Calu3 (cell line): Measurements from ENCODE around the gene ITIH4. TPM values are rescaled to one million over a fixed set of nuclear protein-coding genes. Genes with fewer than 3 reads are reported as not detected.

Experiments
- BruUV-seq: library from RNA; stranded (reverse); fragments of 400-500 nt; replicated peaks from 2 replicates; lab custom pipeline; 2021; lab: Mats Ljungman, UMichigan
- CTCF ChIA-PET: fragments of 300-600 bp; sonication (Branson Sonifier 250); formaldehyde crosslinking; loops from one replicate; lab custom pipeline; 2022; ENCODE audit warnings: antibody characterized with exemption; lab: Charles Lee
- DNase-seq: peaks from one replicate; pipeline ENCODE4 v3.0.0; 2022
- H3K27ac Mint-ChIP-seq: one replicate; pipeline ENCODE4 v1.8.0; 2022; ENCODE audit warnings: mixed read lengths; ENCODE audit not compliant: unreplicated experiment
- H3K27me3 Mint-ChIP-seq: one replicate; pipeline ENCODE4 v1.8.0; 2022; ENCODE audit warnings: mixed read lengths; ENCODE audit not compliant: unreplicated experiment
- H3K36me3 Mint-ChIP-seq: one replicate; pipeline ENCODE4 v1.8.0; 2022; ENCODE audit warnings: mild to moderate bottlenecking, moderate library complexity, mixed read lengths; ENCODE audit not compliant: insufficient read depth, unreplicated experiment
- H3K4me1 Mint-ChIP-seq: one replicate; pipeline ENCODE4 v1.8.0; 2022; ENCODE audit warnings: mild to moderate bottlenecking, low read depth, mixed read lengths; ENCODE audit not compliant: unreplicated experiment
- H3K4me3 Mint-ChIP-seq: one replicate; pipeline ENCODE4 v1.8.0; 2022; ENCODE audit warnings: mild to moderate bottlenecking, low read depth, moderate library complexity, mixed read lengths; ENCODE audit not compliant: unreplicated experiment
- H3K9me3 Mint-ChIP-seq: one replicate; pipeline ENCODE4 v1.8.0; 2022; ENCODE audit warnings: low read depth, mixed read lengths; ENCODE audit not compliant: unreplicated experiment
- CTCF ChIP-seq: fragments of 200-600 bp; IDR thresholded peaks from one replicate; pipeline ENCODE4 v1.8.0; 2022; ENCODE audit warnings: antibody characterized with exemption; ENCODE audit not compliant: unreplicated experiment
- intact Hi-C: fragments of 100-400 bp; cut with micrococcal nuclease; formaldehyde crosslinking; loops from one replicate; pipeline ENCODE4 v1.10.0; 2022; ENCODE audit not compliant: unreplicated experiment
- total RNA-seq: library from RNA; stranded (reverse); gene quantifications from 2 replicates; pipeline ENCODE4 v1.2.3, GENCODE V29; 2022

Gene ITIH4
- total RNA-seq, 1 experiment from 2014 or later = 3.0 TPM

- Mint-ChIP-seq H3K4me1 (no peaks in the 10 kb centered on the region), H3K9me3 (no peaks in the 10 kb centered on the region), H3K4me3 (no peak overlapping the region), H3K27me3 (no peaks in the 10 kb centered on the region), H3K27ac (no peak overlapping the region), H3K36me3 (peaks cover 6% of the 10 kb centered on the region)
- no TSS peak for BruUV-seq
- intact Hi-C loops = no loop called here
- TF ChIP-seq CTCF = no peak
- CTCF ChIA-PET = interaction anchor here (0.6 kb wide), 1 partner anchor 408 kb away, joined by 5 read pairs; no protein-coding TSS in a partner anchor
- DNase-seq = no peak
Measured at GRCh38 chr3:52872245-52872644, 41.8 kb upstream of the ITIH4 start.

GRCh38 chr3:52871761-52872160, 41.3 kb upstream of the ITIH4 start:
- TF ChIP-seq CTCF = no peak
- intact Hi-C loops = no loop called here
- H3K4me3 Mint-ChIP-seq = no peak overlapping the region
- H3K9me3 Mint-ChIP-seq = no peaks in the 10 kb centered on the region
- H3K27me3 Mint-ChIP-seq = no peaks in the 10 kb centered on the region
- no peaks in the 10 kb centered on the region for H3K4me1 Mint-ChIP-seq
- no peak overlapping the region for H3K27ac Mint-ChIP-seq
- H3K36me3 Mint-ChIP-seq = peaks cover 6% of the 10 kb centered on the region
- CTCF ChIA-PET = no interaction called here
- no peak for DNase-seq
- BruUV-seq = no TSS peak

GRCh38 chr3:52870471-52870870, 40.0 kb upstream of the ITIH4 start:
- Mint-ChIP-seq H3K4me1 (no peaks in the 10 kb centered on the region), H3K36me3 (peaks cover 6% of the 10 kb centered on the region), H3K27me3 (no peaks in the 10 kb centered on the region), H3K4me3 (no peak overlapping the region), H3K9me3 (peaks cover 3% of the 10 kb centered on the region), H3K27ac (no peak overlapping the region)
- CTCF ChIA-PET = interaction anchor here (0.7 kb wide), 1 partner anchor 347 kb away, joined by 4 read pairs; no protein-coding TSS in a partner anchor
- TF ChIP-seq CTCF = no peak
- no TSS peak for BruUV-seq
- no peak for DNase-seq
- intact Hi-C loops = no loop called here

- CTCF ChIA-PET = no interaction called here
- peaks cover 6% of the 10 kb centered on the region for H3K9me3 Mint-ChIP-seq
- intact Hi-C loops = no loop called here
- DNase-seq = no peak
- H3K27me3 Mint-ChIP-seq = no peaks in the 10 kb centered on the region
- H3K4me1 Mint-ChIP-seq = no peaks in the 10 kb centered on the region
- no peak overlapping the region for H3K4me3 Mint-ChIP-seq
- H3K27ac Mint-ChIP-seq = no peak overlapping the region
- TF ChIP-seq CTCF = no peak
- no peaks in the 10 kb centered on the region for H3K36me3 Mint-ChIP-seq
- no TSS peak for BruUV-seq
Measured at GRCh38 chr3:52866427-52866826, 36.0 kb upstream of the ITIH4 start.
